PC-3 (cell line): ENCODE data around the gene HSPB2. TPM values are rescaled to one million over a fixed set of nuclear protein-coding genes. Genes with fewer than 3 reads are reported as not detected.
A peak's percentile ranks its signal among the peaks of the same experiment; 100 is the strongest.
"Not testable (repeated sequence)": the region's sequence is repeated elsewhere in the genome, so short reads cannot be mapped to it uniquely, and the experiment has no call there.

Experiments
- ATAC-seq: fragments of 200-7000 bp; cut with Tn5 transposase; 2 replicates; pipeline ENCODE4 v1.9.1; 2020; ENCODE audit warnings: mild to moderate bottlenecking, moderate library complexity
- BruUV-seq: library from RNA; stranded (reverse); fragments of 400-500 nt; replicated peaks from 2 replicates; lab custom pipeline; 2021; lab: Mats Ljungman, UMichigan
- CTCF ChIA-PET: fragments of 300-600 bp; sonication (Branson Sonifier 250); formaldehyde crosslinking; loops from one replicate; lab custom pipeline; 2022; ENCODE audit warnings: antibody characterized with exemption; lab: Charles Lee
- POLR2A ChIA-PET: fragments of 300-600 bp; sonication (Branson Sonifier 250); formaldehyde crosslinking; loops from one replicate; lab custom pipeline; 2022; ENCODE audit warnings: antibody characterized with exemption; ENCODE audit not compliant: unreplicated experiment; lab: Charles Lee
- DNase-seq: peaks from one replicate; pipeline ENCODE4 v3.0.0-alpha.2; 2015
- H2AFZ ChIP-seq: fragments of 300-600 bp; sonication (generic); 2 replicates; pipeline ENCODE4 v1.6.0; 2016; ENCODE audit warnings: antibody characterized with exemption, low read length
- H3F3A ChIP-seq: fragments of 300-600 bp; sonication (generic); one replicate; pipeline ENCODE4 v1.6.0; 2017; ENCODE audit warnings: antibody characterized with exemption, low read length, control low read depth, mild to moderate bottlenecking; ENCODE audit not compliant: unreplicated experiment
- H3K27ac ChIP-seq: fragments of 300-600 bp; sonication (generic); 2 replicates; pipeline ENCODE4 v1.5.1; 2016; ENCODE audit warnings: mild to moderate bottlenecking, low read length
- H3K27me3 ChIP-seq: fragments of 300-600 bp; sonication (generic); 2 replicates; pipeline ENCODE4 v1.6.1; 2016; ENCODE audit warnings: low read length, mixed read lengths
- H3K36me3 ChIP-seq: fragments of 300-600 bp; sonication (generic); 2 replicates; pipeline ENCODE4 v1.6.1; 2016; ENCODE audit warnings: low read depth, mixed run types, low read length, mixed read lengths
- H3K4me1 ChIP-seq: fragments of 300-600 bp; sonication (generic); 2 replicates; pipeline ENCODE4 v1.5.1; 2016; ENCODE audit warnings: low read length; ENCODE audit not compliant: insufficient read depth
- H3K4me2 ChIP-seq: fragments of 300-600 bp; sonication (generic); 2 replicates; pipeline ENCODE4 v1.6.0; 2016; ENCODE audit warnings: low read length
- H3K4me3 ChIP-seq: fragments of 300-600 bp; sonication (generic); 2 replicates; pipeline ENCODE4 v1.5.1; 2016; ENCODE audit warnings: mild to moderate bottlenecking, low read length, mixed read lengths
- H3K79me2 ChIP-seq: fragments of 300-600 bp; sonication (generic); 2 replicates; pipeline ENCODE4 v1.6.1; 2017; ENCODE audit warnings: low read length, mixed read lengths
- H3K9ac ChIP-seq: fragments of 300-600 bp; sonication (generic); 2 replicates; pipeline ENCODE4 v1.6.0; 2016; ENCODE audit warnings: mild to moderate bottlenecking, low read length
- H3K9me2 ChIP-seq: fragments of 300-600 bp; sonication (generic); replicated peaks from 2 replicates; pipeline ENCODE4 v1.6.1; 2016; ENCODE audit warnings: mixed run types, low read length, mixed read lengths
- H3K9me3 ChIP-seq: fragments of 300-600 bp; sonication (generic); 2 replicates; pipeline ENCODE4 v1.6.1; 2016; ENCODE audit warnings: low read length, mixed read lengths
- H4K20me1 ChIP-seq: fragments of 300-600 bp; sonication (generic); 2 replicates; pipeline ENCODE4 v1.6.1; 2016; ENCODE audit warnings: low read length, mixed read lengths
- EZH2 ChIP-seq: fragments of 300-600 bp; sonication (generic); IDR thresholded peaks from one replicate; pipeline ENCODE4 v1.6.1; 2017; ENCODE audit warnings: antibody characterized with exemption, mild to moderate bottlenecking, low read length; ENCODE audit not compliant: unreplicated experiment
- EZH2phosphoT487 ChIP-seq: fragments of 300-600 bp; sonication (generic); IDR thresholded peaks from 2 replicates; pipeline ENCODE4 v1.6.1; 2018; ENCODE audit warnings: mild to moderate bottlenecking, antibody characterized with exemption, low read length, borderline replicate concordance
- intact Hi-C: fragments of 100-400 bp; cut with micrococcal nuclease; formaldehyde crosslinking; loops from 2 replicates; pipeline ENCODE4 v1.9.0; 2023
- total RNA-seq: library from RNA; depleted of rRNA; stranded (reverse); fragments of >200 nt; gene quantifications from 2 replicates; pipeline ENCODE4 v1.2.3, GENCODE V29; 2014
- TF ChIP-seq, protein P1 (sequence below): fragments of 300-600 bp; sonication (generic); conservative IDR thresholded peaks from 2 replicates; pipeline ENCODE4 v1.5.1; 2017; ENCODE audit warnings: antibody characterized with exemption, low read depth, mild to moderate bottlenecking, low read length

Gene HSPB2
- total RNA-seq, 1 experiment from 2014 or later, result not detected

- Histone ChIP-seq H3K36me3 (no peaks in the 10 kb centered on the region), H3K79me2 (no peaks in the 10 kb centered on the region), H3K4me2 (peak overlapping the region; percentile 92), H3K9ac (peak overlapping the region; percentile 83), H3K4me3 (peak overlapping the region; percentile 80), H3K9me3 (no peaks in the 10 kb centered on the region), H3K4me1 (peaks cover 9% of the 10 kb centered on the region), H3K9me2 (no peaks in the 10 kb centered on the region), H3K27me3 (no peaks in the 10 kb centered on the region), H3K27ac (peak overlapping the region; percentile 79), H2AFZ (peak overlapping the region; percentile 96), H4K20me1 (no peaks in the 10 kb centered on the region), H3F3A (no peaks in the 10 kb centered on the region)
- CTCF ChIA-PET, result no interaction called here
- TF ChIP-seq EZH2, result no peak
- TF ChIP-seq, protein P1, sequence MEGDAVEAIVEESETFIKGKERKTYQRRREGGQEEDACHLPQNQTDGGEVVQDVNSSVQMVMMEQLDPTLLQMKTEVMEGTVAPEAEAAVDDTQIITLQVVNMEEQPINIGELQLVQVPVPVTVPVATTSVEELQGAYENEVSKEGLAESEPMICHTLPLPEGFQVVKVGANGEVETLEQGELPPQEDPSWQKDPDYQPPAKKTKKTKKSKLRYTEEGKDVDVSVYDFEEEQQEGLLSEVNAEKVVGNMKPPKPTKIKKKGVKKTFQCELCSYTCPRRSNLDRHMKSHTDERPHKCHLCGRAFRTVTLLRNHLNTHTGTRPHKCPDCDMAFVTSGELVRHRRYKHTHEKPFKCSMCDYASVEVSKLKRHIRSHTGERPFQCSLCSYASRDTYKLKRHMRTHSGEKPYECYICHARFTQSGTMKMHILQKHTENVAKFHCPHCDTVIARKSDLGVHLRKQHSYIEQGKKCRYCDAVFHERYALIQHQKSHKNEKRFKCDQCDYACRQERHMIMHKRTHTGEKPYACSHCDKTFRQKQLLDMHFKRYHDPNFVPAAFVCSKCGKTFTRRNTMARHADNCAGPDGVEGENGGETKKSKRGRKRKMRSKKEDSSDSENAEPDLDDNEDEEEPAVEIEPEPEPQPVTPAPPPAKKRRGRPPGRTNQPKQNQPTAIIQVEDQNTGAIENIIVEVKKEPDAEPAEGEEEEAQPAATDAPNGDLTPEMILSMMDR, result no peak
- no peak for TF ChIP-seq EZH2phosphoT487
- DNase-seq (no peak), ATAC-seq (no peak)
- intact Hi-C loops, result loop anchor here (1.0 to 5.0 kb wide), 5 partner anchors 47 to 277 kb away; partner anchors contain the start of genes NKAPD1, PIH1D2, SDHD and TIMM8B
- POLR2A ChIA-PET, result no interaction called here
- BruUV-seq, result TSS peak; percentile 91
Measured at GRCh38 chr11:111879637-111879960, 32.9 kb upstream of the HSPB2 start.

DNA sequence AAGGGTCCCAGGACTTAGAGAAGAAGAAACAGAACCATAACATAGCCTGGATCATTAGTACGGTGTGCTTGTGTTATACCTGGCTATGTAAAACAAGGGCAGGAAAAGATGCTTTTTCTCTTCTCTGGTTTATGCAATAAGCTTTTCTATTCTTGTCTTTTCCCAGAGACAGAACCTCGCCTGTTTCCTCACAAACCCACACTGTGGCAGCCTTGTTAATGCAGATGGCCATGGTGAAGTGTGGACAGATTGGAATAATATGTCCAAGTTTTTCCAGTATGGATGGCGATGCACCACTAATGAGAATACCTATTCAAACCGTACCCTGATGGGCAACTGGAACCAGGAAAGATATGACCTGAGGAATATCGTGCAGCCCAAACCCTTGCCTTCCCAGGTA, 30.3 kb upstream of the HSPB2 start:
- CTCF ChIA-PET, result interaction anchor here (1.3 kb wide), 1 partner anchor 12 kb away, joined by 5 read pairs; no protein-coding TSS in a partner anchor
- Histone ChIP-seq H3F3A (no peaks in the 10 kb centered on the region), H3K4me2 (no peak overlapping the region), H3K4me3 (no peak overlapping the region), H3K27ac (no peak overlapping the region), H3K9me2 (no peaks in the 10 kb centered on the region), H3K9me3 (no peaks in the 10 kb centered on the region), H2AFZ (no peak overlapping the region), H3K4me1 (peaks cover 9% of the 10 kb centered on the region), H4K20me1 (no peaks in the 10 kb centered on the region), H3K36me3 (no peaks in the 10 kb centered on the region), H3K9ac (no peak overlapping the region), H3K79me2 (no peaks in the 10 kb centered on the region), H3K27me3 (no peaks in the 10 kb centered on the region)
- no peak for TF ChIP-seq EZH2phosphoT487
- TF ChIP-seq EZH2, result no peak
- TF ChIP-seq, protein P1, result no peak
- ATAC-seq (no peak), DNase-seq (no peak)
- BruUV-seq, result no TSS peak
- intact Hi-C loops, result no loop called here
- POLR2A ChIA-PET, result no interaction called here

DNA sequence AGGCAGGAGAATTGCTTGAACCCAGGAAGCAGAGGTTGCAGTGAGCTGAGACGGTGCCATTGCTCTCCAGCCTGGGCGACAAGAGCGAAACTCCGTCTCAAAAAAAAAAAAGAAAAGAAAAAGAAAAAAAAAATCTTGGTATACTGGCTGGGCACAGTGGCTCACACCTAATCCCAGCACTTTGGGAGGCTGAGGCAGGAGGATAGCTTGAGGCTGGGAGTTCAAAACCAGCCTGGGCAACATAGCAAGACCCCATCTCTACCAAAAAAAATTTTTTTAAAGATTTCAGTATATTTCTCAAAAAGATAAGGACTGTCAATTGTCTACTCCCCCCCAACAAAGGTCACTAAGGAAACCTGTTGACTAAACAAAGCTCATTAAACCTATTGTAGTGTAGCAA, 27.5 kb upstream of the HSPB2 start:
- H3K9me3 ChIP-seq, H4K20me1 ChIP-seq, H3K27ac ChIP-seq, H3K4me2 ChIP-seq, H3K36me3 ChIP-seq, H3K9ac ChIP-seq, BruUV-seq, H3K4me1 ChIP-seq, CTCF ChIA-PET, H3K9me2 ChIP-seq, H3K4me3 ChIP-seq, H3F3A ChIP-seq, DNase-seq, POLR2A ChIA-PET, ATAC-seq, H2AFZ ChIP-seq, intact Hi-C loops, H3K27me3 ChIP-seq, H3K79me2 ChIP-seq: not testable (repeated sequence)
